HepG2 (cell line): ENCODE measurements around the gene KRTDAP. TPM values are rescaled to one million over a fixed set of nuclear protein-coding genes. Genes with fewer than 3 reads are reported as not detected.

Source experiments
- ATAC-seq: fragments of 200-7000 bp; cut with Tn5 transposase; 3 replicates; pipeline ENCODE4 v1.9.1; 2020; ENCODE audit warnings: mild to moderate bottlenecking, moderate library complexity
- BruUV-seq: library from RNA; stranded (reverse); fragments of 400-500 nt; replicated peaks from 2 replicates; lab custom pipeline; 2021; lab: Mats Ljungman, UMichigan
- CTCF ChIA-PET: fragments of 300-600 bp; formaldehyde crosslinking; extraction: SDS; loops from one replicate; lab custom pipeline; 2021; ENCODE audit warnings: low total read pairs, inconsistent platforms, low intra/inter-chr PET ratio; lab: Yijun Ruan, JAX
- POLR2A ChIA-PET: fragments of 350-600 bp; sonication (Branson Sonifier 250); formaldehyde crosslinking; loops from one replicate; lab custom pipeline; 2020; ENCODE audit warnings: antibody characterized with exemption, inconsistent platforms; lab: Yijun Ruan, JAX
- DNase-seq: peaks from one replicate; pipeline ENCODE4 v3.0.0-alpha.2; 2015; ENCODE audit warnings: low spot score
- FAIRE-seq: peaks from 3 replicates; lab custom pipeline; 2011; peaks lifted over from hg19 to GRCh38; lab: Jason Lieb, UNC
- H2AFZ ChIP-seq: one replicate; pipeline ENCODE4 v1.6.1; 2011; ENCODE audit warnings: low read length, inconsistent platforms
- H3K27ac ChIP-seq: fragments of 300-600 bp; 3 replicates; pipeline ENCODE4 v1.8.0; 2011; ENCODE audit warnings: mixed run types, mild to moderate bottlenecking, mixed read lengths, low read length, inconsistent platforms; ENCODE audit not compliant: insufficient read depth; ENCODE audit errors: extremely low read length
- H3K27me3 ChIP-seq, 2 experiments: fragments of 200-600 bp in 1 of 2; 2 replicates in 1 of 2; 3 replicates in 1 of 2; pipeline versions ENCODE4 v1.6.0 to v1.8.0; 2011; ENCODE audit warnings: low read length in 2 of 2, mild to moderate bottlenecking in 2 of 2, moderate library complexity in 2 of 2, inconsistent platforms in 1 of 2; ENCODE audit not compliant: insufficient read depth in 2 of 2, control insufficient read depth in 1 of 2
- H3K36me3 ChIP-seq, 2 experiments: fragments of 200-600 bp in 1 of 2; replicated peaks in 1 of 2; 2 replicates in 1 of 2; 3 replicates in 1 of 2; pipeline versions ENCODE4 v1.5.1 to v1.8.0; 2011; ENCODE audit warnings: low read length in 2 of 2, inconsistent platforms in 1 of 2; ENCODE audit not compliant: insufficient read depth in 2 of 2, control insufficient read depth in 1 of 2
- H3K4me1 ChIP-seq: 2 replicates; pipeline ENCODE4 v1.5.1; 2012; ENCODE audit warnings: low read length, inconsistent platforms; ENCODE audit not compliant: insufficient read depth
- H3K4me2 ChIP-seq: 2 replicates; pipeline ENCODE4 v1.6.0; 2011; ENCODE audit warnings: low read depth, low read length, inconsistent platforms
- H3K4me3 ChIP-seq, 3 experiments: fragments of 200-600 bp in 1 of 3; sonication (generic), shearing (Covaris generic) in 1 of 3; replicated peaks in 1 of 3; 2 replicates each; pipeline ENCODE4 v1.5.1; 2011 to 2016; ENCODE audit warnings: low read length in 3 of 3, inconsistent platforms in 2 of 3, low read depth in 2 of 3, mild to moderate bottlenecking in 2 of 3, control low read depth in 1 of 3, mixed read lengths in 1 of 3; ENCODE audit not compliant: insufficient read depth in 1 of 3
- H3K79me2 ChIP-seq: one replicate; pipeline ENCODE4 v1.6.1; 2011; ENCODE audit warnings: low read length, inconsistent platforms; ENCODE audit not compliant: insufficient read depth
- H3K9ac ChIP-seq: 2 replicates; pipeline ENCODE4 v1.6.0; 2011; ENCODE audit warnings: mild to moderate bottlenecking, low read depth, low read length, inconsistent platforms; ENCODE audit not compliant: insufficient read depth
- H3K9me3 ChIP-seq: 2 replicates; pipeline ENCODE4 v1.5.1; 2012; ENCODE audit warnings: mild to moderate bottlenecking, low read length
- H4K20me1 ChIP-seq: 2 replicates; pipeline ENCODE4 v1.6.0; 2011; ENCODE audit warnings: inconsistent platforms, mild to moderate bottlenecking, low read length, moderate library complexity; ENCODE audit not compliant: insufficient read depth
- ARID3A ChIP-seq: IDR thresholded peaks from 2 replicates; pipeline ENCODE4 v1.6.1; 2012; ENCODE audit warnings: low read depth, low read length, improper control_type of control experiment
- ATF7-NPFF ChIP-seq: sonication (generic); formaldehyde crosslinking; IDR thresholded peaks from 2 replicates; pipeline ENCODE4 v1.8.1; 2023; ENCODE audit warnings: mild to moderate bottlenecking, low read depth, missing genetic modification reagents, moderate library complexity
- CENPT ChIP-seq: sonication (generic); formaldehyde crosslinking; IDR thresholded peaks from 2 replicates; pipeline ENCODE4 v1.8.0; 2022; ENCODE audit warnings: low read depth, mild to moderate bottlenecking, moderate library complexity, missing genetic modification reagents
- FOXC1 ChIP-seq: sonication (generic); formaldehyde crosslinking; IDR thresholded peaks from 2 replicates; pipeline ENCODE4 v1.8.0; 2022; ENCODE audit warnings: mild to moderate bottlenecking, missing genetic modification reagents, borderline replicate concordance
- MAFF ChIP-seq: IDR thresholded peaks from 2 replicates; pipeline ENCODE4 v1.6.1; 2011; ENCODE audit warnings: low read depth, low read length, improper control_type of control experiment
- NR2F1 ChIP-seq, 2 experiments: fragments of 450-650 bp in 1 of 2; formaldehyde crosslinking in 1 of 2; IDR thresholded peaks; 2 replicates each; pipeline versions ENCODE4 v1.5.0 to v1.6.1; 2016 to 2020; ENCODE audit warnings: mild to moderate bottlenecking in 1 of 2, missing compliant biosample characterization in 1 of 2, missing genetic modification reagents in 1 of 2, moderate library complexity in 1 of 2
- NR2F6 ChIP-seq, 2 experiments: IDR thresholded peaks; 2 replicates each; pipeline ENCODE4 v1.6.1; 2016; ENCODE audit warnings: antibody characterized with exemption in 1 of 2, mild to moderate bottlenecking in 1 of 2
- SALL1 ChIP-seq: sonication (generic); formaldehyde crosslinking; IDR thresholded peaks from 2 replicates; pipeline ENCODE4 v1.8.0; 2022; ENCODE audit warnings: mild to moderate bottlenecking, missing genetic modification reagents
- THRA ChIP-seq: sonication (generic); formaldehyde crosslinking; IDR thresholded peaks from 2 replicates; pipeline ENCODE4 v1.4.0; 2020; ENCODE audit warnings: missing genetic modification reagents, borderline replicate concordance
- TMF1 ChIP-seq: sonication (generic); formaldehyde crosslinking; IDR thresholded peaks from 2 replicates; pipeline ENCODE4 v1.8.1; 2022; ENCODE audit warnings: low read depth, missing genetic modification reagents
- ZNF274 ChIP-seq: sonication (generic); formaldehyde crosslinking; IDR thresholded peaks from 2 replicates; pipeline ENCODE4 v1.5.1; 2020; ENCODE audit warnings: mild to moderate bottlenecking, missing genetic modification reagents
- ZNF280D ChIP-seq: sonication (generic); formaldehyde crosslinking; IDR thresholded peaks from 2 replicates; pipeline ENCODE4 v1.5.1; 2020; ENCODE audit warnings: mild to moderate bottlenecking, missing genetic modification reagents
- ZNF362 ChIP-seq: sonication (generic); formaldehyde crosslinking; IDR thresholded peaks from 2 replicates; pipeline ENCODE4 v1.4.0; 2020; ENCODE audit warnings: missing genetic modification reagents, mild to moderate bottlenecking, borderline replicate concordance
- ZNF446 ChIP-seq: sonication (generic); formaldehyde crosslinking; IDR thresholded peaks from 2 replicates; pipeline ENCODE4 v1.5.0; 2020; ENCODE audit warnings: mild to moderate bottlenecking, missing genetic modification reagents
- ZNF784 ChIP-seq: sonication (generic); formaldehyde crosslinking; IDR thresholded peaks from 2 replicates; pipeline ENCODE4 v1.5.1; 2020; ENCODE audit warnings: missing genetic modification reagents, mild to moderate bottlenecking, borderline replicate concordance
- WGBS: methylation state at CpG from one replicate; pipeline ENCODE4 v1.1.6; 2017; ENCODE audit warnings: low lambda C conversion rate; 5-methylcytosine and 5-hydroxymethylcytosine counted together
- in situ Hi-C: cut with HindIII; loops from 2 replicates; pipeline ENCODE4 v1.10.0; 2017; ENCODE audit warnings: low pct_unique_long_range_greater_than_20kb; ENCODE audit not compliant: extremely low pct_ligation_motif_present
- intact Hi-C: fragments of 100-400 bp; cut with micrococcal nuclease; formaldehyde crosslinking; loops from one replicate; pipeline ENCODE4 v1.10.0; 2022; ENCODE audit not compliant: unreplicated experiment
- polyA plus RNA-seq, 8 experiments: library from polyadenylated mRNA; depleted of rRNA in 3 of 8; stranded (reverse) in 7 of 8; unstranded in 1 of 8; fragments of >200 nt; fragmentation: Illumina TruSeq in 4 of 8; extraction: Trizol in 4 of 8; gene quantifications; 2 replicates each; pipeline versions ENCODE4 v1.2.1 to v1.2.3, GENCODE V29; 2011 to 2016; ENCODE audit warnings: low read depth in 4 of 8, missing spikeins in 1 of 8, mixed read lengths in 1 of 8; ENCODE audit not compliant: insufficient read depth in 1 of 8
- total RNA-seq, 5 experiments: library from RNA; depleted of rRNA; stranded (reverse); fragments of >200 nt; fragmentation: Illumina TruSeq; extraction: Trizol; gene quantifications; 2 replicates each; pipeline ENCODE4 v1.2.3, GENCODE V29; 2016; ENCODE audit warnings: low read depth in 1 of 5

Gene KRTDAP
- total and polyA plus RNA-seq, 2 of the 13 experiments (the other 11 are each of a cell fraction or from before 2014, with no cell fraction given), result 0.86 to 1.5 TPM

- 25% methylated on average over 3 of the region's 3 CpGs for WGBS
- FAIRE-seq (no peak), DNase-seq (peak; percentile 21), ATAC-seq (no peak)
- Histone ChIP-seq H3K4me1 (peaks cover 65% of the 10 kb centered on the region), H3K36me3 (no peaks in the 10 kb centered on the region), H3K9ac (no peak overlapping the region), H3K27me3 (peaks cover 0 to 1% of the 10 kb centered on the region in 2 experiments; a peak in 2 of 5 replicates), H3K79me2 (no peaks in the 10 kb centered on the region), H3K9me3 (no peaks in the 10 kb centered on the region), H3K4me3 (no peak overlapping the region), H3K27ac (no peak overlapping the region), H2AFZ (no peak overlapping the region), H4K20me1 (no peaks in the 10 kb centered on the region), H3K4me2 (no peak overlapping the region)
- in situ Hi-C loops (no loop called here), intact Hi-C loops (loop anchor here (5.0 kb wide), 1 partner anchor 188 kb away; the partner anchor contains the start of gene USF2)
- CTCF ChIA-PET, result no interaction called here
- BruUV-seq, result no TSS peak
- POLR2A ChIA-PET, result no interaction called here
- TF ChIP-seq NR2F6 (IDR thresholded peaks at IDR 0.05) (peak; percentile 85), NR2F6 (CRISPR knock-in tag; IDR thresholded peaks at IDR 0.05) (peak; percentile 82), SALL1 (CRISPR knock-in tag) (peak; percentile 19; the same call in 1 of the 2 replicates), MAFF (no peak), THRA (CRISPR knock-in tag) (no peak), ATF7-NPFF (CRISPR knock-in tag) (no peak), ZNF784 (no peak), TMF1 (CRISPR knock-in tag) (no peak), ARID3A (no peak), ZNF274 (CRISPR knock-in tag) (no peak), NR2F1 (CRISPR knock-in tag; IDR thresholded peaks at IDR 0.05) (peak; percentile 66 to 73; a peak in 3 of 4 replicates), ZNF362 (CRISPR knock-in tag) (peak; percentile 81), ZNF446 (CRISPR knock-in tag) (no peak), FOXC1 (CRISPR knock-in tag) (no peak), ZNF280D (CRISPR knock-in tag) (no peak), CENPT (CRISPR knock-in tag) (no peak)
Observed at GRCh38 chr19:35455616-35456201, 34.6 kb downstream of the KRTDAP start.
